ENCODE results near the gene CD52.

The CD52 gene

GRCh38 chr1:26357121-26357602 lies 39.4 kb downstream of the CD52 start:
- DNase-seq, result no peak

GRCh38 chr1:26358411-26359384 lies 40.9 kb downstream of the CD52 start:
- DNase-seq, result no peak

GRCh38 chr1:26359981-26360806 lies 42.4 kb downstream of the CD52 start:
- no peak for DNase-seq

GRCh38 chr1:26360807-26361604 lies 43.2 kb downstream of the CD52 start:
- DNase-seq, result no peak

GRCh38 chr1:26361605-26362122 lies 43.9 kb downstream of the CD52 start:
- no peak for DNase-seq

- no peak for DNase-seq
Measured at GRCh38 chr1:26362331-26362730, 44.6 kb downstream of the CD52 start.

- DNase-seq, result peak; percentile 78
Measured at GRCh38 chr1:26363549-26364448, 46.0 kb downstream of the CD52 start.

GRCh38 chr1:26364956-26365355 lies 47.2 kb downstream of the CD52 start:
- no peak for DNase-seq

- DNase-seq, result no peak
Measured at GRCh38 chr1:26367441-26367840, 49.7 kb downstream of the CD52 start.

GRCh38 chr1:26368006-26368405 lies 50.2 kb downstream of the CD52 start:
- no peak for DNase-seq

- no peak for DNase-seq
Measured at GRCh38 chr1:26368486-26368885, 50.7 kb downstream of the CD52 start.

Data from right forelimb (tissue), 1 donor.